ENCODE measurements around the gene TSKS.

TSKS gene

DNA sequence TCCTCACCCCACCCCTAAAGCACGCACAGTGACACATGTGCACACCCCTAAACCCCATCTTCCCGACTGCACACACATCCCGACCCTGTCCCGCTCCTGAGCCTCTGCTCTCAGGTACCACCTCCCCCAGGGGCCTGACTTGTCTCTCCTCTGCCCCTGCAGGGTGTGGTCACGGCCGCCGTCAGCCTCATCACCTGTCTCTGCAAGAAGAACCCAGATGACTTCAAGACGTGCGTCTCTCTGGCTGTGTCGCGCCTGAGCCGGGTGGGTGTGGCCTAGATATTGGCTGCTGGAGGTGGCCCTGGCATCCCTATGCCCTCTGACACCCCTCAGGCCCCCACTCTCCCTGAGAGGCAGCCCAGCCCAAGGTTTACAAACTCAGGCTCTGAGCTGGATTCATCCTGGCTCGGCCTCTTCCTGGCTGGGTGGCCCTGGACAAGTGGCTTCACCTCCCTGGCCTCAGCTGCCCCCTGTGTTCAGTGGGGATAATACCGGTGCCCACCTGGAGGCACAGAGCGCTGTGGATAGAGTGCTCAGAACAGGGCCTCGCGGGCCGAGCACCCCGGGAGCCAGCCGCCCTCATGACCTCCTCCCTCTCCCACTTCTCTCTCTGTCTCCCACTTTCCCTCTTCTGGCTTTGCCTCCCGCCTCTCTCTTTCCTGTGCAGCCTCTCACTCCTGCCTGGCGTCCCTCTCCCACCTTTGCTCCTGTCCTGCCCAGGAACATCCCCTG, 29.9 kb upstream of the TSKS start:
- no peak for DNase-seq

DNA sequence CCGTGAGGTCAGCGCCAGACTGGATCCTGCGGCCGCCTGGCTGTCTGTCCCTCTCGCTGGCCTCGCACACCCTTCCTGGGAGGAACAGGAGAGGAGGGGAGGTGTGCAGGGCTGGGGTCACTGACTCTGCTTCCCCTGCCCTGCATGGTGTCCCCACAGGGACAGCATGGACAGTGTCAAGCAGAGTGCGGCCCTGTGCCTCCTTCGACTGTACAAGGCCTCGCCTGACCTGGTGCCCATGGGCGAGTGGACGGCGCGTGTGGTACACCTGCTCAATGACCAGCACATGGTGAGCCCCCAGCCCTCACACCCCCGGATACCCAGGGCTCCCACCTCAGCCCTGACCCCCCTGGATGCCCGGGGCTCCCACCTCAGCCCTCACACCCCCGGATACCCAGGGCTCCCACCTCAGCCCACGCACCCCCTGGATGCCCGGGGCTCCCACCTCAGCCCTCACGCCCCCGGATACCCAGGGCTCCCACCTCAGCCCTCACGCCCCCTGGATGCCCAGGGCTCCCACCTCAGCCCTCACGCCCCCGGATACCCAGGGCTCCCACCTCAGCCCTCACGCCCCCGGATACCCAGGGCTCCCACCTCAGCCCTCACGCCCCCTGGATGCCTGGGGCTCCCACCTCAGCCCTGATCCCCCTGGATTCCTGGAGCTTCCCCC, 28.8 kb upstream of the TSKS start:
- no peak for DNase-seq

DNA sequence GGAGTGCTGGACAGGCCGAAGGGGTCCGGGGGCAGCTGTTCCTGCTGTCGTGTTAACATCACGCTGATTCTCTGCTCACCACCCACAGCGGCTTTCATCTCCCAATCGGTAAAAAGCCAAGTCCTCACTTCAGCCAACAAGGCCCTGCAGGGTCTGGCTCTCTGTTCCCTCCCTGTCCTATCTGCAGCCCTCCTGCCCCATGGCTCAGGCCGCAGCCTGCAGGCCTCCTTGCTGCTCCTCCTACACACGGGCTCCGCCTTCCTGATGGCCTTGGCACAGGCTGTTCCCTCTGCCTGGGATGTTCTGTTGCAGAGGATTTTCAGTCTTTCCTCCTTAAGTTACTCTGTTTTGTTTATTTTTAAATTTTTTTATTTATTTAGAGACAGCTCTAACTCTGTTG, 27.8 kb upstream of the TSKS start:
- no peak for DNase-seq

DNA sequence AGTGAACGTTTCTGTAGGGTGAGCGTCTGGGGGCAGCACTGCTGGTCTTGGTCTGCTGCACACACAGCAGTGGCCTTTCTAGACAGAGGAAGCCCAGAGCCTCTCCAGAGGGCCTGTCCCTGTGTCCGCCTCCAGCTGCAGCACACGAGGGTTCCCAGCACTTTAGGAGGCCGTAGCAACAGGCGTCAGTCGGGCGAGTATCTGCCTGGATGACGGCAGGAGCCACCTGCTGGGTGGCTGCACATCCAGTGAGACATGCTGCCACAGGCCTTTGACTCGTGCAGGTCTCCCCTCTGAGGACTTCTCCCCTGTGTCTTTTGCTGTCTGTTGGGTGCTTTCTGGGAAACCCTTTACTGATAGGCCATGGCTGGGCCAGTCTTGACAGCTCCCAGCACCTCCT, 25.8 kb upstream of the TSKS start:
- no peak for DNase-seq

DNA sequence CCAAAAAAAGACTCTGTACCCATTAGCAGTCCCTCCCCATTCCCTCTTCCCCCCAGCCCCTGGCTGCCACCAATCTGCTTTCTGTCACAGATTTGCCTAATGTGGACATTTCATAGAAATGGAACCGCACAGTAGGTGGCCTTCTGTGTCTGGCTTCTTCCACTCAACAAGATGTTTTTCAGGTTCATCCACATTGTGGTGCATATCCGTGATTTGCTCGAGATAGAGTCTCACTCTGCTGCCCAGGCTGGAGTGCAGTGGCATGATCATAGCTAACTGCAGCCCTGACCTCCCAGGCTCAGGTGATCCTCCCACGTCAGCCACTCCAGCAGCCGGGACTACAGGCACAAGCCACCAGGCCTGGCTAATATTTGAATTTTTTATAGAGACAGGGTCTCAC, 24.6 kb upstream of the TSKS start:
- no peak for DNase-seq

DNA sequence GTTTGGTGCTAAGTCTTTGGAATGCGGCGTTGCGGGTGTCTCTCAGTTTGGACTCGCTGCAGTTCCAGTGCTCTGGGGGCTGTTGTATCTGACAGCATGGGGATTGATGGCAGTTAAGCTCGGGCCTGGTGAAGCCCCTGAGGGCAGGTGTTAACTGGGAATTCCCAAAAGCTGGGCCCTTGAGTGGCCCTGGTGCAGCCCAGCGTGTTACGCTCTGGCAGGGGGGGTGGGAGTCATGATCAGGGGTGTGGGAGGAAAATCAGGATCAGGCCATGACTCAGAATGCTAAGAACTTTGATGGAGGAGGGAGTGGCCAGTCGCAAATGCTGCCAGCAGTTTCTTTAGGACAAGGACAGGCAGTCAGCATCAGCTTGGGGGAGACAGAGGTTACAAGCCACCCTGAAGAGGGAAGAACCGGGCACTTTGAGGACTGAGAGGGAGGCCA, 23.3 kb upstream of the TSKS start:
- no peak for DNase-seq

- no peak for DNase-seq
These were observed 19.4 kb upstream of the TSKS start for GRCh38 chr19:49782515-49782914.

GRCh38 chr19:49781394-49781793, 18.3 kb upstream of the TSKS start:
- no peak for DNase-seq

GRCh38 chr19:49780861-49781260, 17.8 kb upstream of the TSKS start:
- no peak for DNase-seq

DNA sequence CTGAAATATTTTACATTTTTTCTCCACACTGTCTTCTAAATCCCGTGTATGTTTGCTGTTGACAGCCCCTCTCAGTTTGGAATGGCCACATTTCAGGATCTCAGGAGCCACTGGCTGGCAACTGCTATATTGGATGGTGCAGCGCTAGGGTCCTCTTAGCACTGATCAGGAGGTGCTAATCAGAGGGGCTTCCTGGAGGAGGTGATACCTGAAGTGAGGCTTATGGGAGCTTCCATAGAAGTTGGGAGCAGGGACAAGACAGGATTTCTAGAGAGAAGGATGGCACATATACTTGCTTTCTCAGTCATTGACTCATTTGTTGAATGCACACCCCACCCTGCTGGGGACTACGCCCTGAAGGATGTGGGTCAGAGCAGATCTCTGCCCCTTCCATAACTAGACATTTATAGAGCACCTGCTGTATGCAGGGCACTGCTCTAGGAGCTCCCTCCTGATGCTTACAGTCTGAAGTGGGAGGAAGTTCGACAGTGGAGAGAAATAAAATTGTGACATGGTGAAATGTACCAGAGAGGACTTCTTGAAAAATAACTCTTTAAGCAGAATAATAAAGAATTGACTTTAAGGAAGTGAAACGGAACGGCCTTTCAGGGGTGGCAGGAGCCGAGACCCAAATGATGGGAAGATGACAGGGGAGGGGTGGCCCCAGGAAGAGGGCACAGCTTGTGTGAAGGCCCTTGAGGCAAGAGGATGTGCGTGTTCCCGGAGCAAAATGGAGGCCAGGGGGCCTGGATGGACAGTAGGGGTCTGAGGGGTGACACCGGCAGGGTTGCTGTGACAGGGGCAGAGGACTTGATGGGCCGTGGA, 16.8 kb upstream of the TSKS start:
- no peak for DNase-seq

DNA sequence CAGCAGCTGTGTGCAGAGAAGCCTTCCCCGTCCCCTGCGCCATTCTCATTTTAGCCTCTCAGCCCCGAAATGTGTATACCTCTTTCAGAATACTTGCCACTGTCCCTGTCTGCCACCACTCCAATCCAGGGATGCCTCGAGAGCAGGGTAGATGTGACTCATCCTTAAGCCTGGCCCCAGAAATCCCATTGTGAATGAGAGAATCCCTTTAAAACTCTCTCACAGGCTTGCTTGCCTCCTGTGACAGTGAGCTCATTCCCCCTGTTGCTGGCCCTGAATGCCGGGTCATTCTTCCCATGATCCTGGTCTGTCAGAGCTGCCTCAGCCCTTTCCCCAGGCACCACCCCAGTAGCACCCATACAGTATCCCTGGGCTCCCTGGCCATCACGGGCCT, 13.3 kb upstream of the TSKS start:
- no peak for DNase-seq

- no peak for DNase-seq
These were observed 12.8 kb upstream of the TSKS start for GRCh38 chr19:49775742-49776370.

- DNase-seq, result no peak
These were observed 11.9 kb upstream of the TSKS start for GRCh38 chr19:49774969-49775368.

- DNase-seq, result no peak
These were observed 10.7 kb upstream of the TSKS start for GRCh38 chr19:49773663-49774350.

- no peak for DNase-seq
These were observed 9.8 kb upstream of the TSKS start for GRCh38 chr19:49772850-49773432.

DNA sequence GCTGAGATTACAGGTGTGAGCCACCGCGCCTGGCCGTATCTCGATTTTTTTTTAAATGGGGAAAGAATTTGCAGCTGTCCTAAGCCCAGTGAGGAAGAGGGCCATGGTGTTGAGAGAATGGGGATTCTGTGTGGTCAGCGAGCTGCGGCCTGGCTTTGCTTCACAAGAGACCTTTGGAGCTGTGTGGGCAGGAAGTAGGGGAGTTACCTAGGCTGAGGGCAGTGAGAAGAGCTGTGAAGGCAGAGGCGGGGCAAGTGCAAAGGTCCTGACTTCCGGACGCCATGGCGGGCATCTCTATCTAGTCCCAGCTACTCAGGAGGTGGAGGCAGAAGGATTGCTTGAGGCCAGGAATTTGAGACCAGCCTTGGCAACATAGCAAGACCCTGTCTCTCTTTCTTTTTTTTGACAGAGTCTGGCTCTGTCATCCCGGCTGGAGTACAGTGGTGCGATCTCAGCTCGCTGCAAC, 8.6 kb upstream of the TSKS start:
- no peak for DNase-seq

- no peak for DNase-seq
These were observed 7.4 kb upstream of the TSKS start for GRCh38 chr19:49770529-49770928.

DNA sequence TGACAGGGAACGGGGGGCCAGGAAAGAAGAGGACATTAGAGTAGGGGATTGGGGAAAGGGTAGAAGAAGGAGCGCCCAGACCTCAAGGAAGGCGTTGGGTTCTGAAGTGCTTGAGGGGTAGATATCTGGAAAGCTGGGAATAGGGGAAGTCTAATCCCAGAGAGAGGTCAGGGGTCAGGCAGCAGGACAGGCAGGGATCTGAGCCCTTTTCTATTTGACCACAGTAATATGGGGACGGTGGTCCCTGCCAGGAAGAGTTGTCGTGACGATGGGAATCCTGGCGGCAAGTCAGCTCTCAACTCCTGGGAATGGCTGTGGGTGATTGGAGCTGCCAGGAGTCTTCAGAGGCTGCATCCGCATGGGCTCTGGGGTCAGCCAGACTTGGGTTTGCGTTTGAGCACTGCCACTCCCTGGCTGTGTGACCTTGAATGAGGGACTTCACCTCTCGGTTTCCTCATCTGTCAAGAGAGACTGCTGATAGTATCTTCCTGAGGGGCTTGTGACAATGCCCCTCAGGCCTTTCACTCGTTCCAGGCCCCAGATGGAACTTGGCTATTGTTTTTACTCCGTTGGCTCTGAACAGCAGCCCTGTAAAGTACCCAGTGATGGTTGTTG, 5.0 kb upstream of the TSKS start:
- no peak for DNase-seq

DNA sequence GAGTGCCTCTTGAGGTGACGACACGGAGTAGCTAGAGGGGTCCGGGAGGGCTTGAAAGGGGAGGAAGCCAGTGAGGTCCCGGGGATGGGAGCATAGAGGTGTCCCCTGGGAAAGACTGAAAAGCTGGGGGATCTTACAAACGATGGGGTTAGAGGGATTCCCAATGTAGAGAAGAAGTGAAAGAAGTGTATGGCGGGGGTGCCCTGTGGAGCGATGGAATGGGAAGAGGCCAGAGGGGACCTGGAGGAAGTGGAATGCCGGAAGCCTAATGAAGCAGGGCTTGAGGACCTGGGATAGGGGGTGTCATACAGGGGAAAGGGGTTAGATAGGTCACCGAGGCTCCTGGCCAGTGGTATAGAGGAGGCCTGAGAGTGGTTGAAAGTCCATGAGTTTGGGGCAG, 4.3 kb upstream of the TSKS start:
- no peak for DNase-seq

DNA sequence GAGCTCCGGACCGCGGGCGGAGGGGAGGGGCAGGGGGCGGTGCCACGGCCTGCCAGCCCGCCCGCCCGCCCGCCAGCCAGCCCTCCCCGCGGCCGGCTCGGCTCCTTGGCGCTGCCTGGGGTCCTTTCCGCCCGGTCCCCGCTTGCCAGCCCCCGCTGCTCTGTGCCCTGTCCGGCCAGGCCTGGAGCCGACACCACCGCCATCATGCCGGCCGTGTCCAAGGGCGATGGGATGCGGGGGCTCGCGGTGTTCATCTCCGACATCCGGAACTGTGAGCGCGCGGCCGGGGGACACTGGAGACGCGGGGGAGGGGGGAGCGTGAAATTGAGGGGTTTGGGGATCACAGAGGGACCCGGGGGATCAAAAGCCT, 3.8 kb upstream of the TSKS start, which contains the start of gene AP2A1:
AP2A1 (plus strand) TSS at position 72 of the 370 bp plus-strand sequence; CDS start at position 205, 133 bp downstream.
- no peak for DNase-seq

All from NCI-H748 treated with DMSO at 0.1 percent for 48 hours (cell line).